Measurements from ENCODE around the gene CCS.
"Not testable (repeated sequence)": the region's sequence is repeated elsewhere in the genome, so short reads cannot be mapped to it uniquely, and the experiment has no call there.

CCS gene

GRCh38 chr11:66592457-66593302 is at the start of gene CCS, which contains the start of gene CCDC87:
TSS of gene CCS (plus strand) at chr11:66593185. CDS start at chr11:66593262, 77 bp downstream.
TSS of gene CCDC87 (minus strand) at chr11:66593063. CDS start at chr11:66593015, 48 bp downstream.
- peak within 1 kb of the TSS; percentile 64 for H3K4me3 ChIP-seq (ENCODE audit: low read length)
- DNase-seq (ENCODE audit: low read depth), result peak; percentile 71
- peak; percentile 63 for TF ChIP-seq CTCF (conservative IDR thresholded peaks at IDR 0.05; ENCODE audit: low read depth, low read length)

GRCh38 chr11:66543263-66544107 is 49.5 kb upstream of the CCS start:
- TF ChIP-seq CTCF (conservative IDR thresholded peaks at IDR 0.05; ENCODE audit: low read depth, low read length), result peak; percentile 73
- DNase-seq (ENCODE audit: low read depth), result peak; percentile 13
- H3K4me3 ChIP-seq (ENCODE audit: low read length), result peak overlapping the region; percentile 7

- DNase-seq (ENCODE audit: low read depth), result not testable (repeated sequence)
- peak overlapping the region; percentile 62 for H3K4me3 ChIP-seq (ENCODE audit: low read length)
These were observed 48.0 kb upstream of the CCS start for GRCh38 chr11:66544952-66545351.

- H3K4me3 ChIP-seq (ENCODE audit: low read length), result peak within 1 kb of the TSS; percentile 62
- DNase-seq (ENCODE audit: low read depth), result peak; percentile 80
- no peak for TF ChIP-seq CTCF (conservative IDR thresholded peaks at IDR 0.05; ENCODE audit: low read depth, low read length)
These were observed 47.2 kb upstream of the CCS start, which contains the start of gene ZDHHC24 for GRCh38 chr11:66545701-66546367. TSS of gene ZDHHC24 (minus strand) at chr11:66546048. CDS start at chr11:66546003, 45 bp downstream.

GRCh38 chr11:66546368-66546965 is 46.5 kb upstream of the CCS start, which contains the start of gene ACTN3:
TSS of gene ACTN3 (plus strand) at chr11:66546903. CDS start at chr11:66546938, 35 bp downstream.
- TF ChIP-seq CTCF (conservative IDR thresholded peaks at IDR 0.05; ENCODE audit: low read depth, low read length), result no peak
- DNase-seq (ENCODE audit: low read depth), result no peak
- peak within 1 kb of the TSS; percentile 62 for H3K4me3 ChIP-seq (ENCODE audit: low read length)

- TF ChIP-seq CTCF (conservative IDR thresholded peaks at IDR 0.05; ENCODE audit: low read depth, low read length), result no peak
- H3K4me3 ChIP-seq (ENCODE audit: low read length), result no peak overlapping the region
- DNase-seq (ENCODE audit: low read depth), result no peak
These were observed 45.9 kb upstream of the CCS start for GRCh38 chr11:66546966-66547661.
